Measurements from ENCODE around the gene PRMT9. TPM values are rescaled to one million over a fixed set of nuclear protein-coding genes. Genes with fewer than 3 reads are reported as not detected.

PRMT9 gene
- total RNA-seq, 1 experiment from 2014 or later = 10.5 TPM

DNA sequence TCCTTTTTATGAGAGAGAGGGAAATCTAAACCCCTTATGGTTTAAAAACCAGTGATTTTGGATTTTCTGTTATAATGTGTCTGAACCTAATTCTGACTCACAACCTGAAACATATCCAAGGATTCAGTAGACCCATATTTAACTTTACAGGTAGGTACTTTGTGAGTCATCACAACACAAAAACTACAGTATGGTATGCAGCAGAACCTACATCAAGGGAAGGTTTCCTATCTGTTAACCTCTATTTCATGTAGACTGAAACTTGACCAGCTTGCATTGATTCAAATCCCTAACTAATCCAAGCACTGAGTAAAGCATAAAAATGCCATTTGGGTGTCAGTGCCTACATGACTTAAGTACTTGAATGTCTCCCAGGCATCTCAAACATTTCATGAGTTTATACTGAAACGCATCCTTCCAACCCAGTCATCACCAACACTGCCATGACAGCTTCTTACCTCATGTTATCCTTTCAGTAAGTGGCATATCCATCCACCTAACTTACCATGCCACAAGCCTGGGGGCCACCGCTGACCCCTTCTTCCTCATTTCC lies 43.6 kb upstream of the PRMT9 start:
- Mint-ChIP-seq H3K27ac (no peak overlapping the region), H3K27me3 (ENCODE audit: low read depth) (peaks cover 42% of the 10 kb centered on the region), H3K36me3 (ENCODE audit: insufficient read depth in 1 of 3, low read depth in 3 of 3) (no peaks in the 10 kb centered on the region; a peak in 1 of 7 replicates), H3K4me1 (peaks cover 15 to 20% of the 10 kb centered on the region in 2 experiments), H3K9me3 (no peaks in the 10 kb centered on the region), H3K4me3 (no peak overlapping the region)
- no peak overlapping the region for H3T11ph ChIP-seq (ENCODE audit: low read length)
- H4K91ac ChIP-seq (ENCODE audit: insufficient read length, low read depth, low read length) = no peak overlapping the region
- H3K14ac ChIP-seq (ENCODE audit: insufficient read depth, low read length) = no peak overlapping the region
- H3K79me2 ChIP-seq (ENCODE audit: insufficient read depth, low read length) = no peaks in the 10 kb centered on the region
- H3K9ac ChIP-seq (ENCODE audit: extremely low read depth, insufficient read length, low read length) = no peak overlapping the region
- H3K23me2 ChIP-seq (ENCODE audit: insufficient read length, low read depth, low read length, poor library complexity, severe bottlenecking) = peaks cover 14% of the 10 kb centered on the region
- H4K20me1 ChIP-seq (ENCODE audit: control insufficient read depth, insufficient read depth, insufficient read length) = no peaks in the 10 kb centered on the region
- no peak overlapping the region for H2AFZ ChIP-seq (ENCODE audit: low read length)
- DNase-seq = no peak
- no peak overlapping the region for H4K5ac ChIP-seq (ENCODE audit: insufficient read length, low read depth, low read length)
- TF ChIP-seq, protein P1, sequence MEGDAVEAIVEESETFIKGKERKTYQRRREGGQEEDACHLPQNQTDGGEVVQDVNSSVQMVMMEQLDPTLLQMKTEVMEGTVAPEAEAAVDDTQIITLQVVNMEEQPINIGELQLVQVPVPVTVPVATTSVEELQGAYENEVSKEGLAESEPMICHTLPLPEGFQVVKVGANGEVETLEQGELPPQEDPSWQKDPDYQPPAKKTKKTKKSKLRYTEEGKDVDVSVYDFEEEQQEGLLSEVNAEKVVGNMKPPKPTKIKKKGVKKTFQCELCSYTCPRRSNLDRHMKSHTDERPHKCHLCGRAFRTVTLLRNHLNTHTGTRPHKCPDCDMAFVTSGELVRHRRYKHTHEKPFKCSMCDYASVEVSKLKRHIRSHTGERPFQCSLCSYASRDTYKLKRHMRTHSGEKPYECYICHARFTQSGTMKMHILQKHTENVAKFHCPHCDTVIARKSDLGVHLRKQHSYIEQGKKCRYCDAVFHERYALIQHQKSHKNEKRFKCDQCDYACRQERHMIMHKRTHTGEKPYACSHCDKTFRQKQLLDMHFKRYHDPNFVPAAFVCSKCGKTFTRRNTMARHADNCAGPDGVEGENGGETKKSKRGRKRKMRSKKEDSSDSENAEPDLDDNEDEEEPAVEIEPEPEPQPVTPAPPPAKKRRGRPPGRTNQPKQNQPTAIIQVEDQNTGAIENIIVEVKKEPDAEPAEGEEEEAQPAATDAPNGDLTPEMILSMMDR (conservative IDR thresholded peaks at IDR 0.05) = no peak
- no peaks in the 10 kb centered on the region; the same call in 1 of the 2 replicates for H3K27me3 ChIP-seq (ENCODE audit: insufficient read depth, low read length)
- no peak overlapping the region for H2BK12ac ChIP-seq (ENCODE audit: insufficient read length, low read depth, low read length)
- no peak overlapping the region for H2BK15ac ChIP-seq (ENCODE audit: low read depth, low read length)
- no peak overlapping the region for H2BK20ac ChIP-seq (ENCODE audit: low read depth, low read length, poor library complexity, severe bottlenecking)
- no peak overlapping the region for H2BK120ac ChIP-seq (ENCODE audit: low read depth, low read length, poor library complexity, severe bottlenecking)
- H3K4ac ChIP-seq (ENCODE audit: low read depth, low read length) = no peak overlapping the region
- H3K4me2 ChIP-seq (ENCODE audit: insufficient read depth, insufficient read length, low read length) = no peak overlapping the region
- no peak overlapping the region for H3K56ac ChIP-seq (ENCODE audit: insufficient read length, low read depth, low read length)
- no peak overlapping the region for H4K8ac ChIP-seq (replicated peaks; ENCODE audit: insufficient read length, low read depth, low read length)
- H3K23ac ChIP-seq (ENCODE audit: insufficient read length, low read depth, low read length) = no peak overlapping the region
- no peak overlapping the region for H2BK5ac ChIP-seq (ENCODE audit: insufficient read length, low read length)
- no peaks in the 10 kb centered on the region for H3K9me3 ChIP-seq (ENCODE audit: control insufficient read depth, low read depth, low read length)
- no peak overlapping the region for H3K27ac ChIP-seq (ENCODE audit: insufficient read length, low read depth, low read length)
- no peak overlapping the region for H3K18ac ChIP-seq (ENCODE audit: insufficient read length, low read depth, low read length)
- no peaks in the 10 kb centered on the region; the same call in 1 of the 2 replicates for H3K4me1 ChIP-seq (ENCODE audit: insufficient read depth, low read length)
- no CpG with 5 or more reads among the region's 2 CpGs for WGBS (ENCODE audit: extremely low coverage, insufficient read length, low lambda C conversion rate)
- no peak overlapping the region for H2AK5ac ChIP-seq (ENCODE audit: insufficient read length, low read length)
- no peaks in the 10 kb centered on the region for H3K79me1 ChIP-seq (ENCODE audit: insufficient read depth, low read depth, low read length, poor library complexity, severe bottlenecking)

Measured in H9 (cell line).